Measurements from ENCODE around the gene FGGY. TPM values are rescaled to one million over a fixed set of nuclear protein-coding genes. Genes with fewer than 3 reads are reported as not detected.

The FGGY gene
- total RNA-seq, 1 experiment from 2014 or later = 12.0 TPM

GRCh38 chr1:59415286-59415850 lies 118.5 kb downstream of the FGGY start:
- Mint-ChIP-seq H3K27me3 (ENCODE audit: low read depth) (no peaks in the 10 kb centered on the region), H3K36me3 (no peaks in the 10 kb centered on the region), H3K4me1 (peaks cover 23% of the 10 kb centered on the region), H3K9me3 (peaks cover 5% of the 10 kb centered on the region), H3K27ac (no peak overlapping the region), H3K4me3 (no peak overlapping the region)
- CTCF ChIA-PET = no interaction called here
- POLR2A ChIA-PET = no interaction called here
- no peak for ATAC-seq
- DNase-seq (ENCODE audit: low spot score) = no peak
- TF ChIP-seq SP1 (CRISPR knock-in tag; conservative IDR thresholded peaks at IDR 0.05) (no peak), E2F4 (CRISPR knock-in tag; IDR thresholded peaks at IDR 0.05; ENCODE audit: borderline replicate concordance, low read depth) (no peak), AR (CRISPR knock-in tag; IDR thresholded peaks at IDR 0.05) (no peak), CBFB (CRISPR knock-in tag; IDR thresholded peaks at IDR 0.05; ENCODE audit: low read depth) (no peak), SOX15 (CRISPR knock-in tag; IDR thresholded peaks at IDR 0.05) (no peak), ZBTB21 (CRISPR knock-in tag; IDR thresholded peaks at IDR 0.05; ENCODE audit: borderline replicate concordance) (no peak), TCF7 (CRISPR knock-in tag; IDR thresholded peaks at IDR 0.05; ENCODE audit: low read depth) (no peak), GABPB1 (CRISPR knock-in tag; IDR thresholded peaks at IDR 0.05) (no peak), SMAD4 (CRISPR knock-in tag; IDR thresholded peaks at IDR 0.05) (no peak), E2F5 (CRISPR knock-in tag; IDR thresholded peaks at IDR 0.05) (no peak)
- TF ChIP-seq, protein P1, sequence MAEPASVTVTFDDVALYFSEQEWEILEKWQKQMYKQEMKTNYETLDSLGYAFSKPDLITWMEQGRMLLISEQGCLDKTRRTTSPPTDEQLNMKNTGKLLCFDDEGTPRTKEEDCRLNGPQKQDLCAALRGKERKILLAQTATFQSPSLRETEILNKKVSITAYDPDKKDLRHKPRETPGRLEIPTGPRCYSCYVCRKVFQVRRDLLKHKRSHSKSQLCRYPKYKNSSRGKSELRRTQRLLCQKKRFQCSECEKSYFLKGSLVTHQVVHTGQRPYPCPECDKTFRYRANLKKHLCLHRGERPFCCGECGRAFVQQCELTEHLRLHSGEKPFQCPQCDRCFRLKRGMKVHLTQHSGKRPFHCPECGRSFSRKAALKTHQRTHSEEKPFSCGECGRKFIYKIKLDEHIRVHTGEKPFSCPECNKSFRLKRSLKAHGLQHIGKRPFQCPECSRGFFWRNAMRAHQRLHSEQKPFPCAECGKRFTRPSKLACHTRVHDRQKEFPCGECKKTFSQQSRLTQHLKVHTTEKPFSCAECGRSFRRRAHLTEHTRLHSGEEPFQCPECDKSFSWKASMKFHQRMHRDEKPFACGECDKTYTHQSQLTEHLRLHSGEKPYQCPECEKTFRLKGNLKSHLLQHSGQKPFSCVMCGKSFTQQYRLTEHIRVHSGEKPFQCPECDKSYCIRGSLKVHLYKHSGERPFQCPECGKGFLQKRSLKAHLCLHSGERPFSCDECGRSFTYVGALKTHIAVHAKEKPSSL (CRISPR knock-in tag; conservative IDR thresholded peaks at IDR 0.05) = no peak
- TF ChIP-seq, protein P2, sequence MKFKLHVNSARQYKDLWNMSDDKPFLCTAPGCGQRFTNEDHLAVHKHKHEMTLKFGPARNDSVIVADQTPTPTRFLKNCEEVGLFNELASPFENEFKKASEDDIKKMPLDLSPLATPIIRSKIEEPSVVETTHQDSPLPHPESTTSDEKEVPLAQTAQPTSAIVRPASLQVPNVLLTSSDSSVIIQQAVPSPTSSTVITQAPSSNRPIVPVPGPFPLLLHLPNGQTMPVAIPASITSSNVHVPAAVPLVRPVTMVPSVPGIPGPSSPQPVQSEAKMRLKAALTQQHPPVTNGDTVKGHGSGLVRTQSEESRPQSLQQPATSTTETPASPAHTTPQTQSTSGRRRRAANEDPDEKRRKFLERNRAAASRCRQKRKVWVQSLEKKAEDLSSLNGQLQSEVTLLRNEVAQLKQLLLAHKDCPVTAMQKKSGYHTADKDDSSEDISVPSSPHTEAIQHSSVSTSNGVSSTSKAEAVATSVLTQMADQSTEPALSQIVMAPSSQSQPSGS (CRISPR knock-in tag; IDR thresholded peaks at IDR 0.05; ENCODE audit: borderline replicate concordance, low read depth) = no peak

- H3K4me3 Mint-ChIP-seq = no peak overlapping the region
- peaks cover 23% of the 10 kb centered on the region for H3K4me1 Mint-ChIP-seq
- TF ChIP-seq ARID4B (CRISPR knock-in tag; IDR thresholded peaks at IDR 0.05; ENCODE audit: borderline replicate concordance) (no peak), GABPB1 (CRISPR knock-in tag; IDR thresholded peaks at IDR 0.05) (no peak), JUN (CRISPR knock-in tag; IDR thresholded peaks at IDR 0.05) (no peak), HMGA2 (CRISPR knock-in tag; IDR thresholded peaks at IDR 0.05) (no peak), NFE2L1 (CRISPR knock-in tag; IDR thresholded peaks at IDR 0.05) (no peak)
- DNase-seq (ENCODE audit: low spot score) (no peak), ATAC-seq (no peak)
- CTCF ChIA-PET = no interaction called here
- peaks cover 5% of the 10 kb centered on the region for H3K9me3 Mint-ChIP-seq
- POLR2A ChIA-PET = no interaction called here
- no peaks in the 10 kb centered on the region for H3K27me3 Mint-ChIP-seq (ENCODE audit: low read depth)
- no peaks in the 10 kb centered on the region for H3K36me3 Mint-ChIP-seq
- no peak overlapping the region for H3K27ac Mint-ChIP-seq
Observed at GRCh38 chr1:59415881-59416280, 119.0 kb downstream of the FGGY start.

Measured in WTC11 (cell line).